Measurements from ENCODE around the gene ADIPOR2.

DNA sequence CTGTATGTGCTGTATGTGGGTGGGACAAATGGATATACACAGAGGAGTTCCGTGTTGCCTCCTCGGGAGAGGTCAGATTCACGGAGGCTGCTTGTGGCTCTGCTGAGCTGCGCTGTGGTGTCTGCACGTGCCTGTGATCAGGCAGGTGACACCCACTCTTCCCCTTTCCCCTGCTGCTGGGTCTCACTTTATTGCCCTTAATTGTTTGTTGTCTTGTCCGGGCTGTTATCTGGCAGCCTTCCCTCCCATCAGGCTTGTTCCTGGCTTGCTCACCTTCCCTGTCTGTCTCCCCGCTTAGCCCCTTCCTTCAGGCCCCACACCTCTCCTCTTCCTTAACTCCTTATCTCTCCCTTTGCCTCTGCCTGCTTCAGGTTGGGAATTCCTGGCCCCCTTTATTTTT is 48.4 kb upstream of the ADIPOR2 start:
- no peak for TF ChIP-seq NR2F1 (conservative IDR thresholded peaks at IDR 0.05)
- TF ChIP-seq RUNX3 (IDR thresholded peaks at IDR 0.05; ENCODE audit: low read length) = no peak
- no peak for TF ChIP-seq CBX3 (IDR thresholded peaks at IDR 0.05; ENCODE audit: borderline replicate concordance, low read depth)
- TF ChIP-seq POLR2A (IDR thresholded peaks at IDR 0.05; ENCODE audit: low read depth, low read length) = no peak
- TF ChIP-seq, protein P1, sequence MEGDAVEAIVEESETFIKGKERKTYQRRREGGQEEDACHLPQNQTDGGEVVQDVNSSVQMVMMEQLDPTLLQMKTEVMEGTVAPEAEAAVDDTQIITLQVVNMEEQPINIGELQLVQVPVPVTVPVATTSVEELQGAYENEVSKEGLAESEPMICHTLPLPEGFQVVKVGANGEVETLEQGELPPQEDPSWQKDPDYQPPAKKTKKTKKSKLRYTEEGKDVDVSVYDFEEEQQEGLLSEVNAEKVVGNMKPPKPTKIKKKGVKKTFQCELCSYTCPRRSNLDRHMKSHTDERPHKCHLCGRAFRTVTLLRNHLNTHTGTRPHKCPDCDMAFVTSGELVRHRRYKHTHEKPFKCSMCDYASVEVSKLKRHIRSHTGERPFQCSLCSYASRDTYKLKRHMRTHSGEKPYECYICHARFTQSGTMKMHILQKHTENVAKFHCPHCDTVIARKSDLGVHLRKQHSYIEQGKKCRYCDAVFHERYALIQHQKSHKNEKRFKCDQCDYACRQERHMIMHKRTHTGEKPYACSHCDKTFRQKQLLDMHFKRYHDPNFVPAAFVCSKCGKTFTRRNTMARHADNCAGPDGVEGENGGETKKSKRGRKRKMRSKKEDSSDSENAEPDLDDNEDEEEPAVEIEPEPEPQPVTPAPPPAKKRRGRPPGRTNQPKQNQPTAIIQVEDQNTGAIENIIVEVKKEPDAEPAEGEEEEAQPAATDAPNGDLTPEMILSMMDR (IDR thresholded peaks at IDR 0.05 in 2 of 3, conservative IDR thresholded peaks at IDR 0.05 in 1 of 3; ENCODE audit: control insufficient read depth in 2 of 3, extremely low read depth in 1 of 3, insufficient read depth in 1 of 3, low read depth in 3 of 3, low read length in 3 of 3) = no peak
- TF ChIP-seq CREB1 (IDR thresholded peaks at IDR 0.05; ENCODE audit: low read depth) = no peak
- no peak for TF ChIP-seq CEBPB (IDR thresholded peaks at IDR 0.05; ENCODE audit: borderline replicate concordance in 1 of 2, low read depth in 2 of 2, low read length in 2 of 2)
- TF ChIP-seq KDM1A (IDR thresholded peaks at IDR 0.05; ENCODE audit: borderline replicate concordance) = no peak
- TF ChIP-seq, protein P2, sequence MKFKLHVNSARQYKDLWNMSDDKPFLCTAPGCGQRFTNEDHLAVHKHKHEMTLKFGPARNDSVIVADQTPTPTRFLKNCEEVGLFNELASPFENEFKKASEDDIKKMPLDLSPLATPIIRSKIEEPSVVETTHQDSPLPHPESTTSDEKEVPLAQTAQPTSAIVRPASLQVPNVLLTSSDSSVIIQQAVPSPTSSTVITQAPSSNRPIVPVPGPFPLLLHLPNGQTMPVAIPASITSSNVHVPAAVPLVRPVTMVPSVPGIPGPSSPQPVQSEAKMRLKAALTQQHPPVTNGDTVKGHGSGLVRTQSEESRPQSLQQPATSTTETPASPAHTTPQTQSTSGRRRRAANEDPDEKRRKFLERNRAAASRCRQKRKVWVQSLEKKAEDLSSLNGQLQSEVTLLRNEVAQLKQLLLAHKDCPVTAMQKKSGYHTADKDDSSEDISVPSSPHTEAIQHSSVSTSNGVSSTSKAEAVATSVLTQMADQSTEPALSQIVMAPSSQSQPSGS (IDR thresholded peaks at IDR 0.05; ENCODE audit: low read length) = no peak
- TF ChIP-seq, protein P3, sequence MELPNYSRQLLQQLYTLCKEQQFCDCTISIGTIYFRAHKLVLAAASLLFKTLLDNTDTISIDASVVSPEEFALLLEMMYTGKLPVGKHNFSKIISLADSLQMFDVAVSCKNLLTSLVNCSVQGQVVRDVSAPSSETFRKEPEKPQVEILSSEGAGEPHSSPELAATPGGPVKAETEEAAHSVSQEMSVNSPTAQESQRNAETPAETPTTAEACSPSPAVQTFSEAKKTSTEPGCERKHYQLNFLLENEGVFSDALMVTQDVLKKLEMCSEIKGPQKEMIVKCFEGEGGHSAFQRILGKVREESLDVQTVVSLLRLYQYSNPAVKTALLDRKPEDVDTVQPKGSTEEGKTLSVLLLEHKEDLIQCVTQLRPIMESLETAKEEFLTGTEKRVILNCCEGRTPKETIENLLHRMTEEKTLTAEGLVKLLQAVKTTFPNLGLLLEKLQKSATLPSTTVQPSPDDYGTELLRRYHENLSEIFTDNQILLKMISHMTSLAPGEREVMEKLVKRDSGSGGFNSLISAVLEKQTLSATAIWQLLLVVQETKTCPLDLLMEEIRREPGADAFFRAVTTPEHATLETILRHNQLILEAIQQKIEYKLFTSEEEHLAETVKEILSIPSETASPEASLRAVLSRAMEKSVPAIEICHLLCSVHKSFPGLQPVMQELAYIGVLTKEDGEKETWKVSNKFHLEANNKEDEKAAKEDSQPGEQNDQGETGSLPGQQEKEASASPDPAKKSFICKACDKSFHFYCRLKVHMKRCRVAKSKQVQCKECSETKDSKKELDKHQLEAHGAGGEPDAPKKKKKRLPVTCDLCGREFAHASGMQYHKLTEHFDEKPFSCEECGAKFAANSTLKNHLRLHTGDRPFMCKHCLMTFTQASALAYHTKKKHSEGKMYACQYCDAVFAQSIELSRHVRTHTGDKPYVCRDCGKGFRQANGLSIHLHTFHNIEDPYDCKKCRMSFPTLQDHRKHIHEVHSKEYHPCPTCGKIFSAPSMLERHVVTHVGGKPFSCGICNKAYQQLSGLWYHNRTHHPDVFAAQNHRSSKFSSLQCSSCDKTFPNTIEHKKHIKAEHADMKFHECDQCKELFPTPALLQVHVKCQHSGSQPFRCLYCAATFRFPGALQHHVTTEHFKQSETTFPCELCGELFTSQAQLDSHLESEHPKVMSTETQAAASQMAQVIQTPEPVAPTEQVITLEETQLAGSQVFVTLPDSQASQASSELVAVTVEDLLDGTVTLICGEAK (IDR thresholded peaks at IDR 0.05; ENCODE audit: borderline replicate concordance) = no peak
- TF ChIP-seq EZH2 (IDR thresholded peaks at IDR 0.05; ENCODE audit: borderline replicate concordance, control insufficient read depth, low read depth, low read length) = no peak

All from GM12878 (cell line).